BLaER1 (cell line): ENCODE data around the gene SYT1.

Experiments used
- H3K27ac ChIP-seq: shearing (Covaris generic); formaldehyde crosslinking; 2 replicates; pipeline ENCODE4 v1.8.1; 2022
- H3K27me3 ChIP-seq: shearing (Covaris generic); formaldehyde crosslinking; 2 replicates; pipeline ENCODE4 v1.8.1; 2022
- H3K36me3 ChIP-seq: shearing (Covaris generic); formaldehyde crosslinking; 2 replicates; pipeline ENCODE4 v1.8.1; 2022
- H3K4me1 ChIP-seq: shearing (Covaris generic); formaldehyde crosslinking; 2 replicates; pipeline ENCODE4 v1.8.1; 2022
- H3K4me2 ChIP-seq: shearing (Covaris generic); formaldehyde crosslinking; 2 replicates; pipeline ENCODE4 v1.8.1; 2022
- H3K4me3 ChIP-seq: shearing (Covaris generic); formaldehyde crosslinking; 2 replicates; pipeline ENCODE4 v1.8.1; 2022
- H3K9ac ChIP-seq: shearing (Covaris generic); formaldehyde crosslinking; 2 replicates; pipeline ENCODE4 v1.8.1; 2022
- H3K9me3 ChIP-seq: shearing (Covaris generic); formaldehyde crosslinking; 2 replicates; pipeline ENCODE4 v1.8.1; 2022
- H4K20me1 ChIP-seq: shearing (Covaris generic); formaldehyde crosslinking; 2 replicates; pipeline ENCODE4 v1.8.1; 2022
- Cebpa-rat ChIP-seq: shearing (Covaris generic); IDR thresholded peaks from 2 replicates; pipeline ENCODE4 v1.8.1; 2022

SYT1 gene

DNA sequence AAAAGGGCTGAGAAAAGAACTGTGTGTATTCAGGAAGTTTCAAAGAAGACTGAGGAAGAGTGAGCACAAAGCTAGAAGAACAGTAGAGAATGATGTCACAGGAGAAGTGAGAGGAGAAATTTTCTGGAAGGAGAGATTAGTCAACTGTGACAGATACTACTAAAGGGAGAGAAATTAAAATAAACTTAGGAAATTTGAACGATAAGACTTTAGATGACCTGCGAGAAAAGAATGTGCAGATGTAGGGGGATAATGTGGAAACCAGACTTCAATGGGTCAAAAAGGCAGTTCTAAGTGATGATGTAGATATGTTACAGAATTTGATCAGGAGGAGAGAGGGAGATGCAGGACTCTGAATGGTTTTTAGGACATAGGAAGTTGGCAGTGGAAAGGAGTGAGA, 287.4 kb downstream of the SYT1 start:
- H4K20me1 ChIP-seq, result 0 out of 2 replicates have a peak, but pooled peaks cover under 1% of the 10 kb centered on the region
- no peaks in the 10 kb centered on the region for H3K27me3 ChIP-seq
- no peak overlapping the region for H3K27ac ChIP-seq
- no peak overlapping the region for H3K9ac ChIP-seq
- no peaks in the 10 kb centered on the region for H3K36me3 ChIP-seq
- no peak overlapping the region for H3K4me3 ChIP-seq
- no peak for TF ChIP-seq Cebpa-rat
- H3K4me2 ChIP-seq, result no peak overlapping the region
- H3K9me3 ChIP-seq, result no peaks in the 10 kb centered on the region
- 0 out of 2 replicates have a peak, but pooled peaks cover 11% of the 10 kb centered on the region for H3K4me1 ChIP-seq

DNA sequence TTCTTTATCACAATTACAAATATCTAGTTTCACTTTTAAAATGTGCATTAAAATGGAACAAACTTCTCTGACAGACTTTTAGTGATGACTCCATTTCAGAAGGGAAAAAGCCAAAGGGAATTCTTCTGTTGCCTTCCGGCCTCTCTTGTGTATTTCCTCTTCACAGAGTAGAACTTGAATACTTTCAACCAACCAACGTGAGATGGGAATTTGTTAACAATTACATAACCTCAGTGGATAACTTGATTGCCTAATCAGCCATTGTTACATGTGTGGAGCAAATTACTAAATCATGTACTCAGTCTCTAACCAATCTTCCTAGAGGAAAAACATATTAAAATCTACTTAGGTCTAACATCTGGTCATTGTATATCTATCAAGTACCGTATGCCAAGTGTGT, 291.1 kb downstream of the SYT1 start:
- TF ChIP-seq Cebpa-rat, result no peak

DNA sequence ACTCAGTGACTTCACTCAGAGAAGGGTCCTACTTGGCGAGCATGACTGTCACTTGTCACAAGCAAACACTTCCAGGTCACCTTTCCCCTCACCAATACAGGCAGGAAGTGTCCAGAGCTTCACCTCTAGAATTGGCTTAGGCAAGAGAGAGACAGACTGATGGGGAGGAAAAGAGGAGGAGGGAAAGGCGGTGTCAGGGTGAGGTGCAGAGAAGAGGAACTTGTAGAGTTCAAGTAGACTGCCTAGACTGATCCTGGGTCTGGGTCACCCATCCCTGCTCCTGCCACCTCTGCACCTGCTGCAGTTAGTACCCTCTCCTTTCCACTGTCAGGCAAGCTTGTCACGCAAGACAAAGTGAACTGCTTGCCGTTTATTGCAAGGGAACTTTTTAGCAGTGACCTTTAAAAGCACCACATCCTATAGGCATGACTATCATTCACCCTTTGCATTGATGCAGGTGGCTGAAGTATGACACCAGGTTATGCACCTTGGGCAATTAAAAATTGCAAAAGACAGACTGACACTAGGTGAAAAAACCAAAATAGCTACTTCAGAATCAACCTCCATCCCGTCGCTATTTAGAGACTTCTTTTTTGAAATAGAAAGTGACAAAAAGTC, 292.4 kb downstream of the SYT1 start:
- Histone ChIP-seq H3K4me3 (no peak overlapping the region), H3K27me3 (no peaks in the 10 kb centered on the region), H3K36me3 (0 out of 2 replicates have a peak, but pooled peaks cover 5% of the 10 kb centered on the region), H3K27ac (no peak overlapping the region), H3K9ac (no peak overlapping the region), H4K20me1 (0 out of 2 replicates have a peak, but pooled peaks cover 8% of the 10 kb centered on the region), H3K9me3 (no peaks in the 10 kb centered on the region), H3K4me1 (no peaks in the 10 kb centered on the region), H3K4me2 (no peak overlapping the region)
- no peak for TF ChIP-seq Cebpa-rat

More for the DNA sequence above, 291.1 kb downstream of the SYT1 start:
- no peaks in the 10 kb centered on the region for H3K27me3 ChIP-seq
- H3K9me3 ChIP-seq, result no peaks in the 10 kb centered on the region
- no peak overlapping the region for H3K27ac ChIP-seq
- H4K20me1 ChIP-seq, result 0 out of 2 replicates have a peak, but pooled peaks cover 8% of the 10 kb centered on the region
- H3K4me1 ChIP-seq, result 0 out of 2 replicates have a peak, but pooled peaks cover 9% of the 10 kb centered on the region
- H3K9ac ChIP-seq, result no peak overlapping the region
- no peak overlapping the region for H3K4me2 ChIP-seq
- H3K4me3 ChIP-seq, result no peak overlapping the region
- 0 out of 2 replicates have a peak, but pooled peaks cover 5% of the 10 kb centered on the region for H3K36me3 ChIP-seq

DNA sequence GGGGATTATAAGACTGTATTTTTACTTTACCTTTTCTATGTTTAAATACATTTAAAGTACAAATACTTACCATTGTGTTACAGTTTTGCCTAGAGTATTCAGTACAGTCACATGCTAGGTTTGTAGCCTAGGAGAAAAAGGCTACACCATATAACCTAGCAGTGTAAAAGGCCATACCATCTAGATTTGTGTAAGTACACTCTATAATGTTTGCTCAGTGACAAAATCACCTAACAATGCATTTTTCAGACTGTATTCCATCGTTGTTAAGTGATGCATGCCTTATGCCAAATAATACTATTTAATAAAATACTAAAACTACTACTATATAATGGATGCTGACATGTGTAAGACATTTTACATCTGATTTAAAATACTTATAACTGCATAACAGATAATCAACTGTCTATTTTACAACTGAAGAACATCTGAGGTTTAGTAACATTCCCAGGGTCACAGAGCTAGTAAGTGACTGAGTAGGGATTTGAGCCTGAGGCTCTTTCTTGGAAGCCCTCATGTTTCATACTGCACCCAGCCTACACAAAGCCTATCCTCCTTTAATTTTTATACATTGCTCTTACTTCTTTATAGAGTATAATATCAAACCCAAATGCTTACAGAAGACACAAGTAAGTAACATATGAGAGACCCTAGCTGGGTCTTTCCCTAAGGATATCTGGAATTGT, 296.8 kb downstream of the SYT1 start:
- Histone ChIP-seq H3K4me2 (no peak overlapping the region), H4K20me1 (0 out of 2 replicates have a peak, but pooled peaks cover 8% of the 10 kb centered on the region), H3K36me3 (peaks cover 13% of the 10 kb centered on the region; the same call in 1 of the 2 replicates), H3K27me3 (no peaks in the 10 kb centered on the region), H3K27ac (no peak overlapping the region), H3K4me3 (no peak overlapping the region), H3K9ac (no peak overlapping the region), H3K4me1 (no peaks in the 10 kb centered on the region), H3K9me3 (no peaks in the 10 kb centered on the region)
- no peak for TF ChIP-seq Cebpa-rat

DNA sequence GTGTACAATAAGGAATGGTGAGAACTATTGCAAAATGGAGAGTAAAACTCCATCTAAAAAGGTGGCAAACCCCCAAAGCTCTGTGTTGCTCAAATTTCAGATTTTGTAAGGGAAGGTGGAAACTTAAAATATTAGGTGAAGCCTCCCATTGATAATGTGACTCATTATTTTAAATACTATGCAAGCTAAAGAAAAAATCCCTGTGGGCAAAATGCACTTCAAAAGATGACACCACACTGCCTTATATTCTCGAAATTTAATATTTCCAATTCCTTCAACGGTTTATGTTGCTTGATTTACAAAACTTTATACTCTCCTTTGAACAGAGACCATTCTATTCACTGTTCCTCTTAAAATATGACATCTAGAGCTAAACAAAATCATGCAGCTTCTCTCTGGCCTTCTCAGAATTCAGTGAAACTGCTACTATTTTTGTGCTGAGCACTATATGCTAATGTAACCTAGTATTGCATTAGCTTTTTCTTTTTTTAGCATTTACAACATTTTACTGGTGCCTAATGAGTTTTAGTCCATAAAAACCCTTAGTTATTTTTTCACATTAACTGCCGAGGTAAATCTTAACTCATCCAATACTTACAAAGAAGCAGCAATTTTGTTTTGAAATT, 297.7 kb downstream of the SYT1 start:
- Histone ChIP-seq H3K4me1 (no peaks in the 10 kb centered on the region), H3K9ac (no peak overlapping the region)
- TF ChIP-seq Cebpa-rat, result no peak

DNA sequence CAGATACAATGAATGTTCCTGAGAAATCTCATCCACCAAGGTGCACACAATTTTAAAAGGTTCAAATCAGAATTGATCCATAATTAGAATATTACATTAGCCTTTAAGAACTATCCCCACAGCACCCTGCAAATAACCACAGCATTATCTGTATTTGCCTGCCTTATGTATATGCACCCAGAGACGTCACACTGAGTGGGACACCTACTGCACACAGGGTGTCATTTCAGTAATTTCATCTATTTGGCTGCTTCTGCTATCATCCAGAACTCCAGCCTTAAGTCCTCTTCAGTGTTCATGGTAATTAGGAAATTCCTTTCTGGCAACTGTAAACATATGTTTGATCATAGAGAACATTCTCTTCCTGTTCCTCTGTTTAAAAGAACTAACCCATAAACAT, 298.4 kb downstream of the SYT1 start:
- no peak for TF ChIP-seq Cebpa-rat
- Histone ChIP-seq H3K27ac (no peak overlapping the region), H3K27me3 (no peaks in the 10 kb centered on the region), H3K9ac (no peak overlapping the region), H3K4me3 (no peak overlapping the region), H3K4me1 (no peaks in the 10 kb centered on the region), H3K36me3 (peaks cover 13% of the 10 kb centered on the region; the same call in 1 of the 2 replicates), H3K9me3 (no peaks in the 10 kb centered on the region), H4K20me1 (no peaks in the 10 kb centered on the region), H3K4me2 (no peak overlapping the region)

More for the DNA sequence above, 297.7 kb downstream of the SYT1 start:
- no peaks in the 10 kb centered on the region for H3K27me3 ChIP-seq
- H3K36me3 ChIP-seq, result peaks cover 13% of the 10 kb centered on the region; the same call in 1 of the 2 replicates
- no peaks in the 10 kb centered on the region for H3K9me3 ChIP-seq
- no peak overlapping the region for H3K4me2 ChIP-seq
- H4K20me1 ChIP-seq, result 0 out of 2 replicates have a peak, but pooled peaks cover 4% of the 10 kb centered on the region
- H3K27ac ChIP-seq, result no peak overlapping the region
- no peak overlapping the region for H3K4me3 ChIP-seq

DNA sequence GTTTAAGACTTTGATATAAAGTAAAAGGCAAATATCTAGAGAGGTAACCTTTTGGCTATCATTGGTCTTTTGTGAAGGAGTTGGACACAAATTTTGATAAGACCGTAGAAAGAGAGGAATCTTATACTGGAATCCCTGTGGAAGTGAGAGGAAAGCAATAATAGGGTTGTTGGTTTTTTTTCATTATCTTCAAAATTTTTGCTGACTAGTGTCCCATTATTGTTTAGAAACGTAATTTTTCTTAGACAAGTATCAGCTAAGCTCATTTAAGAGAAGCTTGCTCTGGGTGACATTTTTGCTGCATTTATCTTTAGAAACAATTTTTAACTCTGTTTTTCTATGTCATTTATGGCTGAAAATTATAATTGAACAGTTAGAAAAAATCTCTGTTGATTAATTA, 300.3 kb downstream of the SYT1 start:
- Histone ChIP-seq H3K4me3 (no peak overlapping the region), H3K27ac (no peak overlapping the region), H3K9ac (no peak overlapping the region), H3K4me2 (no peak overlapping the region), H3K9me3 (peaks cover 7% of the 10 kb centered on the region), H3K4me1 (no peaks in the 10 kb centered on the region), H4K20me1 (no peaks in the 10 kb centered on the region), H3K36me3 (peaks cover 16% of the 10 kb centered on the region), H3K27me3 (no peaks in the 10 kb centered on the region)
- TF ChIP-seq Cebpa-rat, result no peak

DNA sequence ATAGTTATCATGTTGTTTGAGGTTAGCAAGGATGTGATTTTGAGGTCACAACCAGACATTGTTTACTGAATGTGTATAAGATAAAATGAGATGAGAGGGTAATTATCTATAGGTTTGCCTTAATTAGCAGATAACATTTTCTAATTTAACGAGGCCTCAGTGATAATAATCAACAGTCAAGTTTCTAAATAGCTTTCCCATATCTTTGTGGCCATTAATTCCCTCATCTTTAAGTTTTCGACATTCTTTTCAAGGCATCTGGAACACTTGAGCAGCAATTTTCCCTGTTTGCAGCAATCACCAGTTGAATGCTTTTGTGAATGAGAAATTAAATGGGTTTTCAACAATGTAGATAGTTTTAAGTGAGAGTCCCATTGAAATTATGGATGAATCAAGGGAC, 304.1 kb downstream of the SYT1 start:
- no peaks in the 10 kb centered on the region for H4K20me1 ChIP-seq
- H3K27ac ChIP-seq, result no peak overlapping the region
- H3K36me3 ChIP-seq, result peaks cover 10% of the 10 kb centered on the region; the same call in 1 of the 2 replicates
- H3K9ac ChIP-seq, result no peak overlapping the region
- H3K4me2 ChIP-seq, result no peak overlapping the region
- H3K4me1 ChIP-seq, result no peaks in the 10 kb centered on the region
- TF ChIP-seq Cebpa-rat, result no peak
- H3K27me3 ChIP-seq, result no peaks in the 10 kb centered on the region
- no peak overlapping the region for H3K4me3 ChIP-seq
- H3K9me3 ChIP-seq, result peaks cover 17% of the 10 kb centered on the region

DNA sequence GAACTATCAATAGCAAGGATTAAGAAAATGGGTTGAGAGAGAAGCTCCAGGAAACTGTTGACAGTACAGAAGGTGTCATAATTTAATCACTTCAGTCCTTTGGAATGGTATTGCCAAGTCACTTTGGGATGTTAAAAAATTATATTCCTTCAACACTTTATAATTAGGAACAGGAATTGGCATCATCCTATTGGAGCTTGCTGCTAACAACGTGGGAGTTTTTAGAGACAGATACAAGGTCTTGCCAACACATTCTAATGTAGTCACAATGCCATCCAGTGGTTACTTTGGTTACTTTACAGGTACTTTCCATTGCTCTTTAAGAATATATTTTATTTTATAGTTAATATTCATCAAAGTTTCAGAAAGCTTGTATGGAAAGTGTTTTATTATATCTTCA, 310.1 kb downstream of the SYT1 start:
- no peak overlapping the region for H3K4me3 ChIP-seq
- H3K36me3 ChIP-seq, result peaks cover 13% of the 10 kb centered on the region; the same call in 1 of the 2 replicates
- H3K4me1 ChIP-seq, result no peaks in the 10 kb centered on the region
- no peak for TF ChIP-seq Cebpa-rat
- peaks cover 13% of the 10 kb centered on the region for H3K9me3 ChIP-seq
- H3K27me3 ChIP-seq, result no peaks in the 10 kb centered on the region
- H3K4me2 ChIP-seq, result no peak overlapping the region
- H3K9ac ChIP-seq, result no peak overlapping the region
- no peak overlapping the region for H3K27ac ChIP-seq
- H4K20me1 ChIP-seq, result 0 out of 2 replicates have a peak, but pooled peaks cover 5% of the 10 kb centered on the region

DNA sequence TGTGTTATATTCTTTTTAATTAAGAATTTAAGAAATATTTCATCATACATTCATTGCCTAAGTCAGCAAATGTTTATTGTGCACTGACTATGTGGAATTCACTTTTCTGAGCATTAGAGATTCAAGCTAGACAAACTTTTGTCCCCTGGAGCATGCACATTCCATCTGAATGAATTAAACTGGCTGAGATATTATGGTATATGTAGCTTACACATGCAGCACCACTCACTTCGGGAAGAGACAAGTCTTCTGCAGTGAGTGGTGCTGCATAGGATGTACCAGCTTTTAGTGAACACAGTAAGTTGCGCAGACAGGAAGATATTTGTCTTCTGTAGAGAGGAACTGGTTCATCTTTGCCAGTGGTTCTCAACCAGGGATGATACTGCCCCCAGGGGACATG, 318.4 kb downstream of the SYT1 start:
- Histone ChIP-seq H3K36me3 (peaks cover 34% of the 10 kb centered on the region), H3K4me1 (peaks cover 17% of the 10 kb centered on the region), H3K27me3 (no peaks in the 10 kb centered on the region), H4K20me1 (peaks cover 12% of the 10 kb centered on the region; the same call in 1 of the 2 replicates), H3K9ac (no peak overlapping the region), H3K27ac (no peak overlapping the region), H3K4me3 (no peak overlapping the region), H3K4me2 (no peak overlapping the region), H3K9me3 (no peaks in the 10 kb centered on the region)
- no peak for TF ChIP-seq Cebpa-rat
